CD1c-positive myeloid dendritic cell (primary cell): ENCODE data around the gene SPATA16.
"Not testable (repeated sequence)": the region's sequence is repeated elsewhere in the genome, so short reads cannot be mapped to it uniquely, and the experiment has no call there.

Experiments used
- DNase-seq: peaks from one replicate; pipeline ENCODE4 v3.0.0-alpha.2; 2016; ENCODE audit errors: extremely low spot score

The SPATA16 gene, protein sequence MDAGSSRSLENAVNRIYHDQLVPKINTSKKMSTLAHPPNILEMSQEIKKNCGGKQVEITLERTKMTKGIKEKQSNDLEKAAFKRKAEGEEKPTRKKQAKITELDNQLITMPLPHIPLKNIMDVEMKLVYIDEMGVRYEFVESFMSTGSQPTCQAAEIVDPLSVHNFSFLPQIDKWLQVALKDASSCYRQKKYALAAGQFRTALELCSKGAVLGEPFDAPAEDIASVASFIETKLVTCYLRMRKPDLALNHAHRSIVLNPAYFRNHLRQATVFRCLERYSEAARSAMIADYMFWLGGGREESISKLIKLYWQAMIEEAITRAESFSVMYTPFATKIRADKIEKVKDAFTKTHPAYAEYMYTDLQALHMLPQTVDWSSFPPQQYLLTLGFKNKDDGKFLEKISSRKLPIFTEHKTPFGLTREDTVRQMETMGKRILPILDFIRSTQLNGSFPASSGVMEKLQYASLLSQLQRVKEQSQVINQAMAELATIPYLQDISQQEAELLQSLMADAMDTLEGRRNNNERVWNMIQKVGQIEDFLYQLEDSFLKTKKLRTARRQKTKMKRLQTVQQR

DNA sequence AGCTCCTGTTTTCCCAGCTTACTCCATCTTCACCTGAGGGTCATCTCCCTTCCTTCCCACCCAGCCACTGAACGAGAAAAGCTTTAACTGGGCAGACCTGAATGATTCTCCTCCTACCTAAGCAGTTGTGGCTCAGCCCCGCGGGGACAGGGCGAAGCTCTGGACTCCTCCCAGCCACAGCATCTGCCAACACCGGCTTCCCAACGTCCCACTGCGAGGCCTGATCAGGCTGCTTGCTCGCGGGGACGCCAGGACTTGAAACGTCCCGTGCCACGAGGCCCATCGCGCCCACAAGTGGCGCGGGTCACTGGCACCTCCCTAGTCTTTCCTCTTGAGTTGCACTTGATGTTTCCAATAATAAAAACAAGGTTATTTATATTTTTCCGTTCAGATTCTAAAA is at the start of gene SPATA16:
Gene SPATA16 (minus strand): TSS at position 250 of the 400 bp plus-strand sequence. CDS start 23,504 bp downstream, outside the sequence.
- DNase-seq = no peak

DNA sequence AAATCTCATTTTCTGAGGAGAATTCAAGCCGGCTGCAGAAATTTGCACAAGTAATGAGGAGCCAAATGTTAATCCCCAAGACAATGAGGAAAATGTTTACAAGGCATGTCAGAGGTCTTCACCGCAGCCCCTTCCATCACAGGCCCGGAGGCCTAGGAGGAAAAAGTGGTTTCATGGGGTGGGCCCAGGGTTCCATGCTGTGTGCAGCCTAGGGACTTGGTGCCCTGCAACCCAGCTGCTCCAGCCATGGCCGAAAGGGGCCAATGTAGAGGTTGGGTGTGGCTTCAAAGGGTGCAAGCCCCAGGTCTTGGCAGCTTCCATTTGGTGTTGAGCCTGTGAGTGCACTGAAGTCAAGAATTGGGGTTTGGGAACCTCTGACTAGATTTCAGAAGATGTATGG is 42.0 kb upstream of the SPATA16 start:
- DNase-seq = not testable (repeated sequence)

DNA sequence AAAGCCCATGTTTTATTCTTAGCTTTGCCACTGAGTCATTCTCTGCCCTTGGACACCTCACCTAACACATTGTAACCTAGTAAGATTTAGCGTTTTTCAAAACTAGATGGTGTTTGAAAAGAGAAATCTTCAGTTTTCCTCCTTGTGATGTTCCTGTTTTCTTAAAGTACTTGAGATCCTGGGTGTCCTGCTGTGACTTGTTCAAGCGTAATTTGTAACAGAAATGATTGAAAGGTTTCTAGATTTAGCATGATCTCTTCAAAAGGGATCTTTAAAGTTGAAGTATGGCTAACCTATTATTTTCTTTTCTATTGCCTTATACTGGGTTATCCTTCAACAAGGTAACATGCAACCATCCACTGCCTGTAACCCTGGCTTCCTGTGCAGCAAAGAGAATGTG is 32.6 kb upstream of the SPATA16 start:
- DNase-seq = no peak

DNA sequence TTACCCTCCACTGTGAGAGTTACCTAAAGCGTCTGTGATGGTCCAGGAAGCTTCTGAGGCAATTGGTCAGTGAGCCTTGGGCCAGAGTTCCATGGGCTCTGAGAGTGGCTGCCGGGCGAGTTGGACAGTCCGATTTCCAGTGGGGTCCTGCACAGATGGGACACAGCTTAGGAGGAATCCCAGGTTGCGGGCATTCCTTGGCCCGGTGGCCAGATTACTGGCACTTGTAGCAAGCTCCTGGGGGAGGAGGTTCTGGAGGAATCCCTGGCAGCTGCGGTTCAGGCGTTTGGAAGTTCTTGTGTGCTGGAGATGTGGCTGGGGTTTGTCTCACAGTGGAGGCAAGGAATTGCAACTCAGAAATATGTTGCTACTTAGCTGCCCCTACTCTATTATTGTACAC is 18.1 kb upstream of the SPATA16 start:
- not testable (repeated sequence) for DNase-seq

DNA sequence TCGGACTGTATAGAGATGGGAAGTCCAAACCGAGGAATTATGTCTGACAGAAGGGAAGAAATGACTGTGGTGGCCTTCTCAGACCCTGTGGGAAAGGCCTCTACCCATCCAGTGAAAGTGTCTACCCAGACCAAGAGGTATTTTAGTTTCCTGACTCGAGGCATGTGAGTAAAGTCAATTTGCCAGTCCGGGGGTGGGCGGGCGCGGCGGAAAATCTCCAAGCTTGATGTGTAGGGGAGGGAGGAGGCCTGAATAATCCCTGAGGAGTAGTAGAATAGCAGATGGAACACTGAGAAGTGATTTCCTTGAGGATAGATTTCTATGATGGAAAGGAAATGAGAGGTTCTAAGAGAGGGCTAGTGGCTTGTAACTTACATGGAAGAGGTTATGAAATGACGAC is 15.5 kb upstream of the SPATA16 start:
- DNase-seq = not testable (repeated sequence)

DNA sequence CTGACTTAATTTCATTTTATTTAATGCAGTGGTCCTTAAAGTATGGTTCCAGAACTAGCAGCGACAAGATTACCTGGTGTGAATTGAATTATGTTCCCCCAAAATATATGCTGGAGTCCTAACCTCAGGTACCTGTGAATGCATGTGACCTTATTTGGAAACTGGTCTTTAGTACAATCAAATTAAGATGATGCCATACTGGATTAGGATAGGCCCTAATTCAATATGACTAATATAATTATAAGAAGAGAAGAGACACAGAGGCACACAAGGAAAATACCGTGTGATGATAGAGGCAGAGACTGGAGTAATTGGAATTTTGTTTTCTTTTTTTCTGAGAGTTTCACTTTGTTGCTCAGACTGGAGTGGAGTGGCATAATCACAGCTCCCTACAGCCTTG is 12.6 kb upstream of the SPATA16 start:
- no peak for DNase-seq

DNA sequence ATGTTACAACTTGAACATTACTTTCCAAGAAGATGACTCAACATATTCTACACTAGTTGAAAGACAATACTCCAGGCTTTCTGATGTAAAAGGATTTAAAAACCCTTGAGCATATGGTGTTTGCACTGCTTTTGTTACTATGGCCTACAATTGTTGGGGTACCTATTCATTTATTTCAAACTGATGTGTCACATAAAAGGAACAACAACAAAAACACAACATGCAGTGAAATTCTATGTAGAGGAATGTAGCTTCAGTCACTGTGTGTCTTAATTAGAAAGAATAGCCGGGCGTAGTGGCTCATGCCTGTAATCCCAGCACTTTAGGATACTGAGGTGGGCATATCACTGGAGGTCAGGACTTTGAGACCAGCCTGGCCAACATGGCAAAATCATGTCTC is 1.6 kb downstream of the SPATA16 start:
- DNase-seq = no peak

DNA sequence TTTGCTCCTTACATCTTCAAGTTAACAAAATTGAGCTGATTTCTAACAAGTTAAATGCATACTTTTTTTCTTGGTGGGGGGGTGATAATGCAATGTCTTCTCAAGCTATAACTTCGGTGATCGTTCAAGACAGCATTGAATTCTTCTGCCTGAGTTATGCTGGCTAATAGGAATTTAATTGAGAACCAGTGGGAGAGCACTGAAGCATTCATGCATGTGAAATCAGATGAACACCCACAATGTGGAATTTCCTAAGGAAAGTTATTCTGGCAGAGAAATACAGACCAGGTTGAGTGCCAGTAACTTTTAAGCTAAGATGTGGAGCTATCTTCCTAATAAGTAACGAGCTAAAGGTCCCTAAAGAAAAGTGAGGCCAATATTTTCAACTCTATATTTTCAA is 3.0 kb downstream of the SPATA16 start:
- DNase-seq = no peak

DNA sequence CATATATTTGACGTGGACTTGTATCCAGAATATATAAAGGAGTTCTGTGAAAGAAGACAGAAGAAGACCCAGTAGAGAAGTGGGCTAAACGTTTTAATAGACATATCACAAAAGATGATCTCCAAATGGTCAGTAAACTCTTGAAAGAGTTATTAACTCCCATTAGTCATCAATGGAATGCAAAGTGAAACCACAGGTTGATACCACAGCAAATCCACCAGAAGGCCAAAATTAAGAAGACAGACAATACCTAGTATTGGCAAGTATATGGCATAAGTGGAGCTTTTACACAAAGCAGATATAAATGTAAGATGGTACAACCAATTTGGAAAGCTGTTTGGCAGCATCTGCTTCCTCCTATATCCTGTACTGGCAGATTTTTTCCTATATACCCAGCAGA is 6.0 kb downstream of the SPATA16 start:
- no peak for DNase-seq

DNA sequence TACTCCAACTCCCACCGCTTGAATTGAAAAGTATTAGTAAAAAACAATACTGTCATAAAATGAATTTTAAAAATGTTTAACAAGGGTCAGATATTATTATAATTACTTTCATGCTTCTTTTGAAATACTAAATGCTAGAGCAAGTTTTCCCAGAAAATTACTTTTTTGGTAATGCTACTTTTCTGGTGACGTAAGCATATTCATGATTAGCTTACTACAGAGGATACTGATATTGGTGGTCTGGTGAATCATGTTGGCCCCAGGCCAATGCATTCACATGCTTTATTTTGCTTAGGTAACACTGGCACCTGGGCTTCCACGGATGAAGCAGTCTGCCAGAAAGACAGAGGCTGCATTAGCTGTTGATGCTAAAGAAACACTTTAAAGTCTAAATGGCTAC is 12.4 kb downstream of the SPATA16 start:
- no peak for DNase-seq

DNA sequence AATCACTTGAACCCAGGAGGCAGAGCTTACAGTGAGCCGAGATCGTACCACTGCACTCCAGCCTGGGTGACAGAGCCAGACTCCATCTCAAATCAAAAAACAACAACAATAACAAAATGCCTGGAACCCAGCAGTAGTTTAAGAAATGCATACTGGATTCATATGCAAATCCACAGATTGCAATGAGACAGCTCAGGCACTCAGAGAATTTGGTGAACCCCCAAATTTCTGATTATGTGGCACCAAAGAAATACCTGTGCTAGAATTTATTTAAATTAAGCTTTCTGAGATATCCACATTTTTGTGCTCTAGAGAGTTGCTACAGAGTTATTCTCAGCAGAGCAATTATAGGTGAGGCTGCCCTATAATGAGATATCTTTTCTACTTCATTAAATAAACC is 29.7 kb downstream of the SPATA16 start:
- no peak for DNase-seq

DNA sequence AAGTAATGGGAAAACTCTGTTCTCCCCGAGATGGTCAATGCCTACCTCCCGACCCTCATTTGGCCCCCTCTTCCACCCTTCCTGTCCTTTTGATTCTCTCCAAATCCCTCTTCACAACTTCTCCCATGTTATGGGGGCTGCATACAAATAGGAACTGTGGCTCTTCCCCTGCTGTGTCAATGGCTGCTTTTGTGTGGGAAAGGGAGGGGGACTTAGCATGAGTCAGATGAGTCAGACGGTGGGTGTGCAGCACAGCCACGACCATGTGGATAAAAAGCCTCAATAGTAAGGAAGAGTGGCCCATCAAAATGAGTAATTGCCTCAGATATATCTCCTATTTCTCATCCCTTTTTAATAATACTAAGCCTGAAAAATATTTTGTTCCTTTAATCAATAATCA is 31.9 kb downstream of the SPATA16 start:
- no peak for DNase-seq

DNA sequence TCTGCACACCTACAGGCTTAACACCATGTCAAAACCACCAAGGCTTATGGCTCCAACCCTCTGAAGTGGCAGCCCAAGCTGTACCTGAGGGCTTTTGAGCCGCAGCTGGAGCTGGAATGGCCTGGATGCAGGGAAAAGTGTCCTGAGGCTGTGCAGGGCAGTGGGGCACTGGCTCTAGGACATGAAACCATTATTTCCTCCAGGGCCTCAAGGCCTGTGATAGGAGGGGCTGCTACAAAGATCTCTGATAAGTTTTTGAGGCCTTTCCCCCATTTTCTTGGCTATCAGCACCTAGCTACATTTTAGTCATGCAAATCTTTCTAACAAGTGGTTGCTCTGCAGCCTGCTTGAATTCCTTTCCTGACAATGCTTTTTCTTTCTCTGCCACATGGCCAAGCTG is 37.6 kb downstream of the SPATA16 start:
- no peak for DNase-seq

DNA sequence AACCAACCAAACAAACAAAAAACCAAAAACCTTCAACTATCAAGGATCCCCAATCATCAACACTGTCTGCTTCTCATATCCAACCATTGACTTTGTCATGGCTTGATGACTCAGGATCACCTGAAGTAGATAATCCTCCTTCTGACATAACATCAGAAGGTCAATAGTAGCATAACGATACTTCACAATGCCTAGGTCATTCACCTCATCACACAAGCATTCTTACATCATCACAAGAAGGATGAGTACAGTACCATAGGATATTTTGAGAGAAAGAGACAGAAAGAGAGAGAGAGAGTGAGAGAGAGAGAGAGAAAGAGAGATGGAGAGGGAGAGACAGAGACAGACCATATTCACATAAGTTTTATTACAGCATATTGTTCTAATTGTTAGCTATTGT is 42.1 kb downstream of the SPATA16 start:
- DNase-seq = no peak

DNA sequence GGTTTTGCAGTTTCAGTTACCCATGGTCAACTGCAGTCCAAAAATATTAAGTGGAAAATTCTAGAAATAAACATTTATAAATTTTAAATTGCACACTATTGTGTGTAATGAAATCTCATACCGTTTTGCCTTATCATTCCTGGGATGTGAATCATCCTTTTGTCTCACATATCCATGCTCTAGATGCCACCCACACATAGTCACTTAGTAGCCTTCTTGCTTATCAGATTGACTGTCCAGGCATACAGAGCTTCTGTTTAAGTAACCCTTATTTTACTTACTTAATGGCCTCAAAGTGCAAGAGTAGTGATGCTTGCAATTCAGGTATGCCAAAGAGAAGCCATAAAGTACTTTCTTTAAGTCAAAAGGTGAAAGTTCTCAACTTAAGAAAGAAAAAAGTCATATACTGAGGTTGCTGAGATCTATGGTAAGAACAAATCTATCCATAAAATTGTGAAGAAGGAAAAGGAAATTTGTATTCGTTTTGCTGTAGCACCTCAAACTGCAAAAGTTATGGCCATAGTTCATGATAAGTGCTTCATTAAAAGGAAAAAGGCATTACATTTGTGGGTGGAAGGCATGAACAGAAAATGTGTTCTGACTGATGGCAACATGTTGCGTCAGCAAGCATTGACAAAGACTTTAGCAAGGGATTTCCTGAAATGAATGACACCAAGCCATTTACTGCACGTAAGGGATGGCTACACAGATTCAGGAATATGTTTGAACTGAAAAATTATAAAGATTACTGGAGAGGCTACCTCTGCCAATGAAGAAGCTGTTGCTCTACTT is 43.8 kb downstream of the SPATA16 start:
- DNase-seq = no peak

DNA sequence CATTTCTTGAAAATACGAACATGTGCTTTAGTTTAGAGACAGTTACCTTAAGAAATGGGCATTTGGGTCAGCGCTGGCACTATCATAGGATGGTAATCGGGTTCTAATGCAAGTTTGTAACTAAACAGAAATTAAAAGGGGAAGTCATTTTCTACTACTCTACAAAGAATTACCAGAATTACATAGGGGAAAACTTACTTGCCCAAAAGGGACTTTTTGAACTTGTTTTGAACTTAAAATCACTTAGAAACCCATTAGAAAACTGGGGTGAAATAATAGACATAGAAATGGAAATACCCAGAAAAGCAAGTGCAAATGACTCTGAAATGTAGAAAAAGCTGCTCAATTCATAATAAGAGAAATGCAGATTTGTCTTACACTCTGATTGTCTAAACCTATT is 44.9 kb downstream of the SPATA16 start:
- no peak for DNase-seq

DNA sequence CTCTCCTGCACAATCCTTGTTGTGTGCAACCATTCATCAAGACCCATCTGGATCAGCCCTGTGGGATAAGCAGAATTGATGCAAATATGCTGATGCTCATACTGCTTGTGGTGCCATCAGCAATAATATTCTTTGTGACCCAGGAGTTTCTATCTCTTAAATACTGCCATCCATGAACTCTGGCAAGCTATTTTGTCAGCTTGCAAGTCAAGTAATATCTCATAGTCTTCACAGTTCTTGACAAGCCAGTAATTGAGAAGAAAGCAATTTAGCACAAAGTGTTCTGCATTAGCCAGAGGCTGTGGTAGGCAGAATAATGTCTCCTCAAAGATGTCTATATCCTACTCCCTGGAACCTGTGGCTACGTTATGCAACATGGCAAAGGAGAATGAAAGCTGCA is 49.0 kb downstream of the SPATA16 start:
- no peak for DNase-seq

DNA sequence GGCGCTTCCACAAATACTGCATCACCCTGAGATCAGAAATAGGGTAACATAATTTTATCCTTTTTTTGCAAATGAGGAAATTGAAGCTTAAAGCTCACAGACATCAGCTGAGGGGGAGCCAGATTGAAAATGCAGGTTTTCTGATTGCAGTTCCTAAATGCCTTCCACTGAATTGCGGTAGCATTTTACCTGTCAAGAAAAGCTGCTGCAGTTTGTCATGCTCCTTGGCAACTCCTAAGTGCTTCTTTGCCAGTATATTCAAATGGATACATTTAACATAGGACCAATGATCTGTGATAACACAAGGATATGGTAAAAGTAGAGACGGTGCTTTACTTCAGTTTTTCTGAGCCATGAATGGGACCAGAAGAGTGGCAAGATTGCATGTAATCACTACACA is 50.5 kb downstream of the SPATA16 start:
- no peak for DNase-seq

DNA sequence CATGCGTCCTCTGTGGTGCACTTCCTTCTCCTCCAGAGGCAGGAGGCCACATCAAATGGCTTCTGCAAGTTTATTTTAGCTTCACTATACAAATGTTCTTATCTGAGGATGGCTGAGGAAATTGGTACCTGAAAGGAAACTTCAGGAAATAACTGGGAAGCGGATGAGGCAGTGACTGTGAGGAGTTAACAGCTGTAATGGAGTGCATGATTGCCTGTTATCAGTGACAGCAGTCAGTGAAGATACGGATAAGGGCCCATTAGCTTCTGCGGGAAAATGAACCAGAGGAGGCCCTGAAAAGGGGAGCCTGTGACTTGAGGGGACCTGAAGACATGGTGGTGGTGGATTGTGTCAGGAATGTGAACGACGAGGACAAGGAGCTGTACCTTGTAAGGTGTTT is 51.8 kb downstream of the SPATA16 start:
- no peak for DNase-seq

DNA sequence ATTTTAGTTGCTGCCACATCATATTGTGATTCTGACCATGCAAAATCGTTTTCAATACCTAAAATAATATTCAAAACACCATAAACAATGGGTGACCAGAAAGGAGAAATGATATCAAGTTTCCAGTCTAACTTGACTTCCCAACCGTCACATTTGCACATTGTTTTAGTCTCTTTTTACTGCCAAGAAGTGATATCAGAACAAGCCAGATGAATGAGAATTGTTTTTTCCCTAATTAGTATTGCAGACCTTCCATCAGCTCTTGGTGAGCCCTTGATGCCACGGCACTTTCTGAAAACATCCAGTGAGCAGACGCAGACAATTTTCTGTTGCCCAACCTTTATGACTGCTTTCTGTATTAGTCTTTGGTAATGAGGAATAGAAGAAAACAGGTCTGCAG is 62.5 kb downstream of the SPATA16 start:
- no peak for DNase-seq

DNA sequence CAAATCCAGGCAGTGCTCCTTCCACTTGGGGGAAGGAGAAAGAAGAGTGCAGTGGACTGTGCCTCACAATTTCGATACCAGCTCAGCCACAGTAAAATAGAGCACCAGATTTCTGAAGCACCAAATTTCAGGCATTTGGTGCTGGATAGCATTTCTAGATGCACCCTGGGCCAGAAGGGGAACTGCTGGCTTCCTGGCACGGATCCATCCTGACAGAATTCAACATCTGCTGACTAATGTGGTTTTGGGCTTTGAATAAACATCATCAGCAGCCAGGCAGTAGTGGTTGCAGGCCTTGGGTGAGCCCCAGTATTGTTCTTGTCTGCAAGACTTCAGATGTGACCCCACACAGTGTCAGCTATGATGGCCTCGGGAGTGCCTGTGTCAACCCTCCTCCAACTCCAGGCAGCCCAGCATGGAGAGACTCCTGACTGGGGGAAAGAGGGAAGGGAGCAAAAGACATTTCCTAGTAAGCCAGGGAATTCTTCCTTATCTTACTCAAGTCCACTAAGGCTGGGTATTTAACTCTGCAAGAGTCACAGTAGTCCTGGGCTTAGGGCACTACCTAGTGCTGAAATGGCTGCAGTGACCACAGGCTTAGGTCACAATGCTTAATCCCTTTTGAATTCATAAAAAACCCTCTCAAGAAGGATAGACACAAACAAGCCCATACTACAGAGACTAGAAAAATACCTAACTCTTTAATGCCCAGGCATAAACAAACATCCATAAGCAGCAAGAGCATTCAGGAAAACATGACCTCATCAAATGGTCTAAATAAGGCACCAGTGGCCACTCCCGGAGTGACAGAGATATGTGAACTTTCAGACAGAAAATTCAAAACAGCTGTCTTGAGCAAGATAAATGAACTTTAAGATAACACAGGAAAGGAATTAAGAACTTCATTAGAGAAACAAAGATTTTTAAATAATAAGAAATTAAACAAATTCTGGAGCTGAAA is 74.7 kb downstream of the SPATA16 start:
- DNase-seq = no peak

DNA sequence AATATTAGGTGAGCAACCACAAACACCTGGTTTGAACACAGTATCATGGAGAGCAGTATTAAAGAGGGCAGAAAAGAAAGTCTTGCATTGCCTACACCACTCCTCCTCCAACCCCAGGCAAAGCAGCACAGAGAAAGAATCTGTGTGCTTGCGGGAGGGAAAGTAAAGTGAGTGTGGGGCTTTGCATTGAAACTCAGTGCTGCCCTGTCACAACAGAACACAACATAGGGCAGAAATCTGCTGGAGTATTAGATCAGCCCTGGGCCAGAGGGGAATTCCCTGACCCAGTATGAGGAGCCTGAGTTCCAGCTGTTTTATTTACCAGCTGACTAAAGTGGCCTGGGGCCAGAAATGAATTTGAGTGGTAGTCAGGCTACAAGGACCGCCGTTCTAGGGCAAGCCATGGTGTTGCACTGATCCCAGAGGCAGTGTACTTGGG is 75.5 kb downstream of the SPATA16 start:
- no peak for DNase-seq
